DMS153 (cell line): ENCODE data around the gene ZBED1.
"Not testable (repeated sequence)": the region's sequence is repeated elsewhere in the genome, so short reads cannot be mapped to it uniquely, and the experiment has no call there.

Experiments
- DNase-seq: peaks from one replicate; lab custom pipeline; 2025; lab: John Stamatoyannopoulos, UW

The ZBED1 gene

DNA sequence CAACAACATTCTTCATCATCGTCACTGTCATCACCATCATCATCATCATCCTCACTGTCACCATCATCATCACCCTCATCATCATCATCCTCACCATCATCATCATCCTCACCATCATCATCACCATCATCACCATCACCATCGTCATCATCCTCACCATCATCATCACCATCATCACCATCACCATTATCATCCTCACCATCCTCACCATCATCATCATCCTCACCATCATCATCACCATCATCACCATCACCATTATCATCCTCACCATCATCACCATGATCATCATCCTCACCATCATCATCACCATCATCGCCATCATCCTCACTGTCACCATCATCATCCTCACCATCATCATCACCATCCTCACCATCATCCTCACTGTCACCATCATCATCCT is 18.9 kb upstream of the ZBED1 start:
- not testable (repeated sequence) for DNase-seq

DNA sequence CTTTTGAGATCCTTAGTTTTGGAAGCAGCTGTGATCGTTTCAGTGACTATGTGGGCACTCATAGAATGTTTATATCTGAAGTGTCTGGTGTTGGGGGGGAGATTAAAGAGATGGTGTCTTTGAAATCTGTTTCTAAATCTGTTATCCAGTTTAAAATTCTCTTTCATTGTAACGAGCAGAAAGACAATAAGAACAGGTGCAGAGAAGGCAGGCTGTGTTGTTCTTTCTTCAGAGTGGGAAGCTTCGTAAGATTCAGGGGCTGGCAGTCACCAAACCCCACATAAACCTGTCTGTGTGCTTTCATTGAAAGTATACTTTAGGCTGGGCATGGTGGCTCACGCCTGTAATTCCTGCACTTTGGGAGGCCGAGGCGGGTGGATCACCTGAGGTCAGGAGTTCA is 16.3 kb upstream of the ZBED1 start:
- no peak for DNase-seq

DNA sequence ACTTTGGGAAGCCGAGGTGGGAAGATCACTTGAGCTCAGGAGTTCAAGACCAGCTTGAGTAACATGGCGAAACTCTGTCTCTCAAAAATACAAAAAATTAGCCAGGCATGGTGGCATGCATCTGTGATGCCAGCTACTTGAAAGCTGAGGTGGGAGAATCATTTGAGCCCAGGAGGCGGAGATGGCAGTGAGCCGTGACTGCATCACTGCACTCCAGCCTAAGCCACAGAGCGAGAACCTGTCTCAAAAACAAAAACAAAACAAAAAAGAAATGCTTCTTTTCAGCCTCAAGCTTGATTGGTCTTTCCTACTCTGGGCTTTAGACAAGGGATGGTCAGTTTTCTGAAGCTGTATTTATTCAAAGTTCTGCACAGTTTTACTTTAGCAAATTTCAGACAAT is 15.8 kb upstream of the ZBED1 start:
- DNase-seq: no peak

DNA sequence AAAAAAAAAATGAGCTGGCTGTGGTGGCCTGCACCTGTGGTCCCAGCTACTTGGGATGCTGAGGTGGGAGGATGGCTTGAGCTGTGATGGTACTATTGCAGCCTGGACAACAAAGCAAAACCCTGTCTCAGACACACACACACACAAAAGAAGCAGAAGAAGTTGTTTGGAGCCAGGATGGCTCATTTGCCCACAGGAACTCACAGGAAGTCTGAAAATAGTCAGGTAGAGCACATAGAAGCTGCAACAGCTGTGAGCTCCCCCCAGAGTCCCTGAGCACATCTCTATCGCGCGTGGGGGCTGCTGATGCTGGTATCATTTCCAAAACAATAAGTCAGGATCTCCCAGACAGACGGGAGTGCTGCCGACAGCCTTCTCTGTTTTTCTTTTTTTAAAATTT is 13.4 kb upstream of the ZBED1 start:
- DNase-seq: no peak

DNA sequence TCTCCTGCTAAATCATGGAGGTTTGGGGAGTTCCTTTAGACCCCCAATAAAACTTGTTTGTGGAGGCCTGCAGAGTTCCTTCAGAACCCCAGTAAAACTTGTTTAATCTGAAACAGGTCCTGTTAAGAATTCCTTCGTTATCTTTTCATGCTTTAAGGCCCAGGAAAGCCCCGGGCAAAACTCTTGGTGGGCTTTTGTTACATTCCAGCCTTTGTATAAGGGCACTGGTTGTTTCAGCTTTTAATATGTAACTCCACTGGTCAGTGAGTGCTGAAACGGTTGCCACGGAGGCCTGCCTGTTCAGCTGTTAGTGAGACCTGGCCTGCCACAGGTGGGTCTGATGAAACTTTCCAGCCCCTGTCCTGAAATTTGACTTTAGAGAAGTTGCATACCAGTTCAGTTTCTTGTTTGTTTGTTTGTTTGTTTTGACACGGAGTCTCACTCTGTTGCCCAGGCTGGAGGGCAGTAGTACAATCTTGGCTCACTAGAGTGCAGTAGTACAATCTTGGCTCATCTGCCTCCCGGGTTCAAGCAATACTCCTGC is 12.4 kb upstream of the ZBED1 start:
- DNase-seq: no peak

DNA sequence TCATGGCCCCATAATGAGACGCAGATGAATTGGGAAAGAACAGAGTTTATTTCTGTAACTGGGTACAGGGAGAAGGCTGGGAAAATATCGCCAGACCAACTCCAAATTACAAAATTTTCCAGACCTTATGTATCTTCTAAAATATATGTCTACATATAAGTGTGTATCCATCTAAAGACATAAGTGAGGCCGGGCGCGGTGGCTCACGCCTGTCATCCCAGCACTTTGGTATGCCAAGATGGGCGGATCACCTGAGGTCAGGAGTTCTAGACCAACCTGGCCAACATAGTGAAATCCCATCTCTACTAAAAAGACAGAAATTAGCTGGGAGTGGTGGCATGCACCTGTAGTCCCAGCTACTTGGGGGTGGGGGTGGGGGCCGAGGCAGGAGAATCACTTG is 11.7 kb upstream of the ZBED1 start:
- DNase-seq: no peak

DNA sequence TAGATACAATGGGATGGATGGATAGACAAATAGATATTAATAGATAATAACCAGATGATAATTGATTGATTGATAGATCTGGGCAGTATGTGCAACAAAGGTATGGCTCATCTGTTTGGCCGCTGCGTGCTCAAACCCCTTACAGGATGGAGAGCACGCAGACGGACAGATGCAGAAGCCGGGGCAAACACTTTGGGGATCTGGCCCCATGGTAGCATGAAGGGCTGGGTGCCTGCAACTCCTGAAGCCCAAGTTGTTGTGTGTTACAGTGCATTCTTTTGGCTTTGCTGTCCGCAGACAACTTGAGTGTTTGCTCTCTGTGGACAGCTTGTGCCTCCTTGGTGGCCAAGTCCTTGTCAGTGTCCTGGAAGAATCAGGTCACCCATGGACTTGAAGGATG is 10.6 kb upstream of the ZBED1 start:
- no peak for DNase-seq

DNA sequence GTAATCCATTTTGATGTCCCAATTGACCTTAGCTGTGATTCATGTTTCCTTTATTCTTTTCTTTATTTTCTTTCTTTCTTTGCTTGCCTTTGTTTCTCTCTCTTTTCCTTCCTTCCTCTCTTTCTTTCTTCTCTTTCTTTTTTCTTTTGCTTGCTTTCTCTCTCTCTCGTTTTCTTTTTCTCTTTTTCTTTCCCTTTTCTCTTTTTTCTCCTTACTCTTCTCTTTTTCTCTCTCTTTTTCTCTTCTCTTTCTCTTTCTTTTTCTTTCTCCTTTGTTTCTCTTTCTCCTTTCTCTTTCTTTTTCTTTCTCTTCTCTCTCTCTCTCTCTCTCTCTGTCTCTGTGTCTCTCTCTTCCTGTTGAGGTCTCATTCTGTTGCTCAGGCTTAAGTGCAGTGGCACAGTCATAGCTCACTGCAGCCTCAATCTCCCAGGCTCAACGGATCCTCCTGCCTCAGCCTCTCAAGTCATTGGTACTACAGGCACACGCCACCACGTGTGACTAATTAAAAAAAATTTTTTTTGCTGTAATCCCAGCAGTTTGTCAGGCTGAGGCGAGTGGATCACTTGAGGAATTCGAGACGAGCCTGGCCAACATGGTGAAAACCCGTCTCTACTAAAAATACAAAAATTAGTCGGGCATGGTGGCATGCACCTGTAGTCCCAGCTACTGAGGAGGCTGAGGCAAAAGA is 8.0 kb upstream of the ZBED1 start:
- no peak for DNase-seq

DNA sequence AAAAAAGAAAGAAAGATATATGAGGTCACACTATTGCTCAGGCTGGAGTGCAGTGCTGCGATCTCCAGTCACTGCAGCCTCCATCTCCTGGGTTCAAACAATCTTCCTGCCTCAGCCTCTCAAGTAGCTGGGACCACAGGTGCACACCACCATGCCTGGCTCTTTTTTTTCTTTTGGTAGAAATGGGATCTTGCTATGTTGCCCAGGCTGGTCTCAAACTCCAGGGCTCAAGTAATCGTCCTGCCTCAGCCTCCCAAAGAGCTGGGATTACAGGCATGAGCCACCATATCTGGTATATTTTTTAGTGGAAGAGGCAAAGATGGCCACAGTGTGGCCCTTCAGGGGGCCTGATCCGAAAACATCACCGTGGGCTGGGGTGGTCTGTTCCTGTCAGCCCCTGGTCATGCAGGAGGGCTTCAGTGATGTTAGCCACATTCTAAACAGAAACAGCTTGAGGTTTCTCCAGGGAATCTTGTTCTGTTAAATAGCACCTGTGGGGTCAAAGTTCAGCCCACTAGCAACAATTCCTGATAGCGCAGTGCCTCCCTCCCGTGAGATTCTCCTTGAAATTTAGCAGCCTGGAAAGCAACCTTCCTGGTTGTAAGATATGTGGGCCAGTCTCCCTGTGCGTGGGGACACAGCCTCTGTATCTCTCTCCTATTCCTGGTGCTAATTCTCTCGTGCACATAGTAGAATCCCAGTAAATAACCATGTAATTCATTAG is 7.3 kb upstream of the ZBED1 start:
- DNase-seq: no peak

DNA sequence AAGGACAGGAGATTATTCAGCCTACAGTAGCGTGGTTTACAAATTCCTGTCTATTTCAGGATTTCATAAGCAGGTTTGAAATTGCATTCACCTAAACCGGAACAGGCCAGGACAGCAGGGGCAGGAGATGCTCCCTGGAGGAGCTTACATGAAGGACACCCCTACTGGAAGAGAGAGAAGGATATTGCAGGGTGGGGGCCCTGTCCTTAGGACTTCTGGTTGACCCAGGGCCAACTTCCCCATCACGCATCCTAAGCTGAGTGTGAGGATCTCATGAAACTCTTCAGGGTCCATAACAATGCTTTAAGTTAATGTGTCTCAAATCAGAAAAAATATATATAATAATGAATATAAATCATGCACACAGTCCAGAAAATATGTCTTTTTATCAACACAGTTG is 6.4 kb upstream of the ZBED1 start:
- DNase-seq: no peak

DNA sequence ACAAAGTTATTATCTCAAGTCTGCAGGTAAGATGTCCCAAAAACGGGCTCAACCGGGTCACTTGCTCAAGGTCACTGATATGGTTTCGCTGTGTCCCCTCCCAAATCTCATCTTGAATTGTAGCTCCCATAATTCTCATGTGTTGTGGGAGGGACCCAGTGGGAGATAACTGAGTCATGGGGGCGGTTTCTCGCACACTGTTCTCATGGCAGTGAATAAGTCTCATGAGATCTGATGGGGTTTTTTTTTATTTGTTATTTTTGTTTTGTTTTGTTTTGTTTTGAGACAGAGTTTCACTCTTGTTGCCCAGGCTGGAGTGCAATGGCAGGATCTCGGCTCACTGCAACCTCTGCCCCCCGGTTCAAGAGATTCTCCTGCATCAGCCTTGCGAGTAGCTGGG is 4.6 kb upstream of the ZBED1 start:
- not testable (repeated sequence) for DNase-seq

DNA sequence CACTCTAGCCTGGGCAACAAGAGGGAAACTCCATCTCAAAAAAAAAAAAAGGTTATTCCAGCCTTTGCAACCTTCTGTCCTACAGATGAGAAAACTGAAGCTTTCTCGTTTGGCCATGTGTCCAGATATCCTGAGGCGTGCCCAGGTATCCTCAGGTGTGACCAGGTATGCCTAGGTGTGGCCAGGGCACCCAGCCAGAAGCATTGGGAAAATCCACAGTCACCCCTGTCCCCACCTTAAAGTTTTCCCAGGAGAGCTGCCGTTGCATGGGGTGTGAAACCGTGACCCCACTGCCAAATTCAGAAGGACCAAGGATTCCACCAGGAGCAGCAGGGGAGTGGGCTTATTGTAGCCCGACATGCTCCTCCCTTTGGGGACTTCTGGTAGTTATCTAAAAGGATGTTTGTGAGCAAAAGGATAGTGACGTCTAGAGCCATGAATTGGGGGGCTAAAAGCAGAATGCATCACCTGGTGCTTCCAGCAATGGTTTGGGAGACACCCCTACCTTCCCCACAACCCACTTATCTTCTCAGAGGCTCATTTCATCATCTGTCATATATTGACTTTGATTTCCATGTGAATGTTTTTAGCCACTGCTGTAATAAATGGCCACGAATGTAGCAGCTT is 4.0 kb upstream of the ZBED1 start:
- DNase-seq: no peak

DNA sequence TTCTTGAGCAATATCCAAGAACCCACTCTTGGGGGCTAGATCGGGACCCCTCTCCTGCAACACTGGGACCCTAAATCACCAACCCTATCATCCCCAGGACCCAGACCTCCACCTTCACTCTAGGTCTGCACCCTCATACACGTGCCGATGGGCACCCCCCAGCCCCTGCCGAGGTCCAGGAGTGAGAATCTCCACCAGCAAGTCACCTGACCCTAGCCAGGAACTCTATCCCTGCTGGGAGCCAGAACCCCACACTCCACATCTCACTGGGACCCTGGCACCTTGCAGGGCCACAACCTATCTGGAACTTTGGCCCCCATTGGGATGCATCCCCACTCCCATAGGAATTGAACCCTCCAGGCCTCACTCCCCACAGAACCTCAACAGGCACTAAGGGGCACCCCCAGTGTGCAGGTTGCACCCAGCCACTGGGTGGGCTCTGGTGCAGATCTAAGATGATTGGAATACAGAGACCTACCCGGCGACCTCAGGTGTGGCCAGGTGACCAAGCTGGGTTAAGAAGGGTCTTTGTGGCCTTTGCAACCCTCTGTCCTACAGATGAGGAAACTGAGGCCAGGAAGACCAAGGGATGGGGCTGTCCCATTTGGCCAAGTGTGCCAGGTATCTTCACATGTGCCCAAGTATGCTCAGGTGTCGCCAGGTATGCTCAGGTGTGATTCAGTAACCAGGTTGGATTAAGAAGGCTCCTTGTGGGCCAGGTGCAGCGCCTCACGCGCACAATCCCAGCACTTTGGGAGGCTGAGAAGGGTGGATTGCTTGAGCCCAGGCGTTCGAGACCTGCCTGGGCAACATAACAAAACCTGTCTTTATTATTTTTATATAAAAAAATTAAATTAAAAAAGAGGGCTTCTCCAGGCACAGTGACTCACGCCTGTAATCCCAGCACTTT is 3.1 kb upstream of the ZBED1 start:
- no peak for DNase-seq

DNA sequence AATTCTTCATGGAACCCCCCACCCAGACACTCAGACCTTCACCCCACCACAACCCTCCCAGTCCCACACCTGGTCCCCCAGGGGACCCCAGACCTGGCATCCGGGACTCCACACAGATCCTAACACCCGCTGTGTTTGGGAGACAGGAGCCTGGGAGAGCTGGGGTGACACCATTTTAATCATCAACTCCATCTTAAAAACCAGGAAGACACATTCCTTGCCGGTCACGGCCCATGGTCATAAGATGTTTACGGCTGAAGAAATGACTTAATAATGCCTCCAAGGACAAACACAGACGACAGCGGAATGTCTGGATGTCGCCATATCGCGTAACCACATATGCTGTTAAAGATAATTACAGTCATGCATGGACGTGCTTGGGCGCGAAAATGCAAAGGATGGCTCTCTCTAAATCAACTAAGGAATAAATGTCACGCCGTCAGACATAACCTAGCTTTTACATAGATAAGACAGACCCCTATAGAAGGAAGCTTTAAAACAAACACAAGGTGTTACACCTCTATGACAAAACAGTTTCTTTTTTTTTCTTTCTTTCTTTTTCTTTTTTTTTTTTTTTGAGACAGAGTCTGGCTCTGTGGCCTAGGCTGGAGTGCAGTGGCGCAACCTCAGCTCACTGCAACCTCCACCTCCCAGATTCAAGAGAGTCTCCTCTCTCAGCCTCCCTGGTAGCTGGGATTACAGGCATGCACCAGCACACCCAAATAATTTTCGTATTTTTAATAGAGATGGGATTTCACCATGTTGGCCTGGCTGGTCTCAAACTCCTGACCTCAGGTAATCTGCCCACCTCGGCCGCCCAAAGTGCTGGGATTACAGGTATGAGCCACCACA is 2.1 kb upstream of the ZBED1 start:
- DNase-seq: no peak

DNA sequence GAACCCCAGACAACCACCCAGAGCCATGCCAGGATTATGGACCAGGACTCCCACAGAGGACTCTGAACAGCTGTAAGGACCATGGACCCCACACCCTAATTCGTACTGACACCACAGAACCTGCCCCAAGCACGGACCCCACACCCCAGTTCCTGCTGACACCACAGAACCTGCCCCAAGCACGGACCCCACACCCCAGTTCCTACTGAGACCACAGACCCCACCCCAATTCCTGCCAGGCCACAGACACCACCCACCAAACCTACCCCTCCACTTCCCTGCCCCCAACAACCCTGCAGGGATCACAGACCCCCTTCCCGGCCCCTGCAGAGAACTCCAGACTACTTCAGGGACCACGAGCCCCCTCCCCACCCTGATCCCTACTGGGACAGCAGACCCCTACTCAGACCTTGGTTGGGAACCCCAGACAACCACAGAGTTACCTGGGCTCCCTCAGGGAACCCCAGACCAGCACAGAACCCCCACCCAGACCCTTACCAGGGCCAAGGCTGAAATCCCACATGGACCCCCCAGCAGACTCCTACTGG is 1.4 kb upstream of the ZBED1 start:
- DNase-seq: no peak

DNA sequence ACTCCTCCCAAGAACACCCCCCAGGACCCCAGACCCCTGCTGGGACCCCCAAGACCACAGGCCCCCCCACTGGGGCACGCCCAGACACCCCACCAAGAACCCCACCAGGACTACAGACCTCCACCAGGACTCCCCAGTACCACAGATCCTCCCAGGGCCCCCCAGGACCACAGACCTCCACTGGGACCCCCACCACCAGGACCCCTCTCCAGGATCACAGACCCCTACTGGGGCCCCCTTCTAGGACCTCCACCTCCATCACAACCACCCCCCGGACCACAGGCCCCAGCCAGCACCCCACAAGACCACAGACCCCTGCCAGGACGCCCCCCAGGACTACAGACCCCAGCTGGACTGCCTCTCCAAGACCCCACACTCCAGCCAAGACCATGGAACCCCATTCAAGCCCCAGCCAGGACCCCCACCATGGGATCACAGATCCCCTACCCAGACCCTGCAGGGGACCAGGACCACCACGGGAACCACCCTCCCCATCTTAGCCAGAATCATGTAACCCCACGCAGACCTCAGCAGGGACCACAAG is 855 bp upstream of the ZBED1 start:
- no peak for DNase-seq

DNA sequence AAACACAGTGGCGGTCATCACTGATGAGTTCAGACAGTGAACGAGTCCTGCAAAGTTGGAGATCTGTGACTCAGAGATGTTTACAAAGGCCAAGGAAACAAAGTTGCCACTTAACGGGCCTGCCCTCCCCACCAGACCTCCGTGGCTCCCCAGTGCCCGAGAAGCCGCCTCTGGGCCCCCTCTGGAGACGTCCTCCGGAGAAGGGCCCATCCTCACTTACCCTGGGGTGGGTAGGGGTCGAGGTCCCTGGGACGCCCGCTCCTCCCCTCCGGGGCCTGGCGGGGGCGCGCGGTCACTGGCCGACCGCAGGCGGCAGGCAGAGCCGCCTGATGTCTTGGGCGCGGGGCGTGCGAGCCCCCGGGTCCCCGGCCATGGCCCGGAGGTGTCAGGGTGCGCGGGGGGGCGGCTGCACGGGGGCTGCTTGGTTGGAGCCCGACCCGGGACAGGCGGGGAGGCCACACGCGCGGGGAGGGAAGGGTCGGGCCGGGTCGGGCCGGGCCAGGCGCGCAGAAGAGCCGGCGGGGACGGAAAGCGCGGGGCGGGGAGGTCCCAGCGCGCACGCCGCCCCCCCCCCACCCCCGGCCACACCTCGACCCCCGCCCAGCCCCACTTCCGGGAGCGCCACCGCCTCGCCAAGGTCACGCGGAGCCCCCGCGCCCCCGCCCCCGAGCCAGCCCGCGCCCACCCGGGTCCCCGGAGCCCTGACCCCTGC is 529 bp downstream of the ZBED1 start:
- DNase-seq: no peak

DNA sequence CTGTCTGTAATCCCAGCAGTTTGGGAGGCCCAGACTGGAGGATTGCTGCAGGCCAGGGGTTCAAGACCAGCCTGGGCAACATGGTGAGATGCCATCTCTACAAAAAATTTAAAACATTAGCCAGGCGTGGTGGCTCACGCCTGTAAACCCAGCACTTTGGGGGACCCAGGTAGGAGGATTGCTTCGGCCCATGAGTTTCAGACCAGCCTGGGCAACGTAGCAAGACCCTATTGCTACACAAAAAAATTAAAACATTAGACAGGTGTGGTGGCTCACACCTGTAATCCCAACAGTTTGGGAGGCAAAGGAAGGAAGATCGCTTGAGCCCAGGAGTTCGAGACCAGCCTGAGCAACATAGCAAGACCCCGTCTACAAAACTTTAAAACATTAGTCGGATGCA is 1.3 kb downstream of the ZBED1 start:
- no peak for DNase-seq

DNA sequence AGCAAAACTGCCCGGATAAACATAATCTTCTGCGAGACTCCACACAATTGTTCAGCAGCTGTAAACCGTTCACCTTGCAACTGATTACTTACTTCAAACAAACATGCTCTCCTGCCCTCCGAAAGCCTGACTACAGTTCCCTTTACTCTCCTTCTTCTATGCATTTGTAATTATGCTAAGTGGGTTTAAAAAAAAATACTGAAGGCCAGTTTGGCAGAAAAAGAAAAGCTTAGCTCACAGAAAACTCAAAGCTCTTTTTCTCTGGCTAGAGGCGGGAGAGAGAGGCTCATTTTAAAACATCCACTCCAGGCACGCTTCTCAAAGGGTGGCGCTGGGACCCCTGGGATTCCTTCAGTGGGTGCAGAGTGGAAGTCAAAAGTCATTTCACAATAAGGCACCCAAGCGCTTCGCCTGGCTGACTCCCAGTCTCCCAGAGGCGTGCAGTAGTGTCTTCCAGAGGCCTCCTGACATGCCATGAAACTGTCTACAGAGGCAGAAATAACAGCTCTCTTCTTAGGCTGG is 1.9 kb downstream of the ZBED1 start:
- no peak for DNase-seq
